ENCODE data around the gene NPAS4. TPM values are rescaled to one million over a fixed set of nuclear protein-coding genes. Genes with fewer than 3 reads are reported as not detected.
A peak's percentile ranks its signal among the peaks of the same experiment; 100 is the strongest.
"Not testable (repeated sequence)": the region's sequence is repeated elsewhere in the genome, so short reads cannot be mapped to it uniquely, and the experiment has no call there.

Gene NPAS4
- total RNA-seq, 1 donor from 2014 or later, result not detected

- Histone ChIP-seq H3K36me3 (peaks cover 4% of the 10 kb centered on the region), H3K4me1 (no peaks in the 10 kb centered on the region), H3K27me3 (peaks cover 6% of the 10 kb centered on the region), H3K9me3 (no peaks in the 10 kb centered on the region), H3K27ac (no peak overlapping the region), H3K4me3 (no peak overlapping the region)
- TF ChIP-seq CTCF (IDR thresholded peaks at IDR 0.05), result peak; percentile 80
- intact Hi-C loops (cut with DNase I), result no loop called here
- peak; percentile 93 for ATAC-seq
- DNase-seq, result peak; percentile 81
These were observed 9.3 kb downstream of the NPAS4 start for GRCh38 chr11:66429983-66430602.

DNA sequence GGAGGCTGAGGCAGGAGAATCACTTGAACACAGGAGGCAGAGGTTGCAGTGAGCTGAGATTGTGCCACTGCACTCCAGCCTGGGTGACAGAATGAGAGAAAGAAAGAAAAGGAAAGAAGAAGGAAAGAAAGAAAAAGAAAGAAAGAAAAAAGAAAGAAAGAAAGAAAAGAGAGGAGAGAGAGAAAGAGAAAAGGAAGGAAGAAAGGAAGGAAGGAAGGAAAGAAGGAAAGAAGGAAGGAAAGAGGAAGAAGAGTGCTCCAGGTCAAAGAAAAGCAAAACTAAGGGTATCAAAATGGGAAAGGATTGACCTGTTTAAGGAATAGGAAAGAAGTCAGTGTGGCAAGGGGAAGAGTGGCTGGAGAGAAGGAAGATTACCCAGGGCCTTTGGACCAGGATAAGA, 10.5 kb downstream of the NPAS4 start:
- H3K36me3 ChIP-seq, result peaks cover 16% of the 10 kb centered on the region
- H3K4me3 ChIP-seq; intact Hi-C loops (cut with DNase I); H3K27me3 ChIP-seq; H3K4me1 ChIP-seq; H3K27ac ChIP-seq; ATAC-seq; DNase-seq; H3K9me3 ChIP-seq: not testable (repeated sequence)

DNA sequence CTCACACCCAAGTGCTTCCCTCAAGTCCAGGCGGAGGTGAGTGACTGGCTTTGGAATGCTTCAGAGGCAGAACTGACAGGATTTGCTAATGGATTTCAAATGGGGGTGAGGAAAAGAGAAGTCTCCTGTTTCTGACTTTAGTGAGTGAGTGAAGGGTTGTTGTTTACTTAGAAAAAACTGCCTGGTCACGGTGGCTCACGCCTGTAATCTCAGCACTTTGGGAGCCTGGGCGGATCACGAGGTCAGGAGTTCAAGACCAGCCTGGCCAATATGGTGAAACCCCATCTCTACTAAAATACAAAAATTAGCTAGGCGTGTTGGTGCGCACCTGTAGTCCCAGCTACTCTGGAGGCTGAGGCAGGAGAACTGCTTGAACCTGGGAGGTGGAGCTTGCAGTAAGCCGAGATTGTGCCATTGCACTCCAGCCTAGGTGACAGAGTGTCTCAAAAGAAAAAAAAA, 11.1 kb downstream of the NPAS4 start:
- ATAC-seq; intact Hi-C loops (cut with DNase I); H3K4me1 ChIP-seq; DNase-seq; H3K9me3 ChIP-seq; H3K27ac ChIP-seq; H3K27me3 ChIP-seq; H3K4me3 ChIP-seq: not testable (repeated sequence)
- peaks cover 16% of the 10 kb centered on the region for H3K36me3 ChIP-seq

DNA sequence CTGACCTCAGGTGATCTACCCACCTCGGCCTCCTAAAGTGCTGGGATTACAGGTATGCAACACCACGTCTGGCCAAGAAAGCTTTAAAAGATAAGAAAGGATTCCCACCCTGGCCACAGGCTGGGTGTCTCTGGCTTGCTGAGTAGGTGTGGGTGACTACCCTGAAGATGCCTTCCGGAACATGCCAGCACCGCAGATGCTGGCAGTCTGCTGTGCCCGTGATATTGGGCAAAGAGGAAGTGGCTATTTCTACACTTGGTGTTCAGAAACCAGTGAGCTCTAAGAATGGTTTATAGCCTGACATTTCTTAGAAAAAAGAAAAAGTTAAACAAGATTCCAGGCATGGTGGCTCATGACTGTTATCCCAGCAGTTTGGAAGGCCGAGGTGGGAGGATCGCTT, 11.8 kb downstream of the NPAS4 start:
- Histone ChIP-seq H3K4me3 (no peak overlapping the region), H3K27me3 (no peaks in the 10 kb centered on the region), H3K9me3 (no peaks in the 10 kb centered on the region), H3K4me1 (no peaks in the 10 kb centered on the region), H3K36me3 (peaks cover 16% of the 10 kb centered on the region), H3K27ac (no peak overlapping the region)
- TF ChIP-seq CTCF (IDR thresholded peaks at IDR 0.05), result no peak
- ATAC-seq (peak; percentile 75), DNase-seq (no peak)
- intact Hi-C loops (cut with DNase I), result no loop called here

DNA sequence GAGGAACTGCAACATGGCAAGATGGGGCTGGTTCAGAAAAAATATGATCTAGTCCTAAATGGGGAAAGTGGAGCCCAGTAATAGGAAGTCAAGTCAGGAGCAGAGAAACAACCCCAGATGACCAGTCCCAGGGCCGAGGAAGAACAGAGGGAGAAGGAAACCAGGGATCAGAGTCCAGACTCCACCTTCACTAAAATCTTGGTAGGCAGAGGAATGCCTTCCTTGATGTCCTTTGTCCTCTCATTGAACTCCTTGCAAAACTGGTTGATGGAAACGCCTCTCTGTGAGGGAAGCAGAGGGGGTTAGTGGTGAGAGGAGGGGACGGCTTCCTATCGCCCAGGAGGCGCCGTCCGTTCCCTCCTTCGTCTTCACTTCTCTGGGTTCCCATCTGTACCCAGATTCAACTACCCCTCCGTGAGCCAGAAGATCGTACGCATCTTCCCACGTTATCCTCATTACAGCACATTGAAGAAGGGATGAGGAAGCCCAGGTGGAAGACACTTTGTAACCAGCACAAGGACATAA, 17.2 kb downstream of the NPAS4 start:
- DNase-seq, result no peak

GRCh38 chr11:66438504-66439466, 17.9 kb downstream of the NPAS4 start, which contains the start of gene MRPL11:
Gene MRPL11, minus strand, starts transcription at chr11:66438848. Its CDS starts 94 bp downstream, at chr11:66438754.
- Histone ChIP-seq H3K4me1 (peaks cover 7% of the 10 kb centered on the region), H3K9me3 (peaks cover 7% of the 10 kb centered on the region), H3K36me3 (peaks cover 16% of the 10 kb centered on the region), H3K27ac (peak within 1 kb of the TSS; percentile 84), H3K27me3 (no peaks in the 10 kb centered on the region), H3K4me3 (peak within 1 kb of the TSS; percentile 100)
- ATAC-seq (peak; percentile 100), DNase-seq (peak; percentile 92)
- TF ChIP-seq CTCF (IDR thresholded peaks at IDR 0.05), result peak; percentile 72
- intact Hi-C loops (cut with DNase I), result no loop called here

More for the DNA sequence above, 17.2 kb downstream of the NPAS4 start:
- peak overlapping the region; percentile 100 for H3K4me3 ChIP-seq
- H3K9me3 ChIP-seq, result no peaks in the 10 kb centered on the region
- peaks cover 16% of the 10 kb centered on the region for H3K36me3 ChIP-seq
- peaks cover 7% of the 10 kb centered on the region for H3K4me1 ChIP-seq
- ATAC-seq, result no peak
- peak overlapping the region; percentile 84 for H3K27ac ChIP-seq
- no peaks in the 10 kb centered on the region for H3K27me3 ChIP-seq
- TF ChIP-seq CTCF (IDR thresholded peaks at IDR 0.05), result no peak
- intact Hi-C loops (cut with DNase I), result no loop called here

GRCh38 chr11:66440101-66440939, 19.5 kb downstream of the NPAS4 start:
- ATAC-seq; intact Hi-C loops (cut with DNase I); DNase-seq: not testable (repeated sequence)

DNA sequence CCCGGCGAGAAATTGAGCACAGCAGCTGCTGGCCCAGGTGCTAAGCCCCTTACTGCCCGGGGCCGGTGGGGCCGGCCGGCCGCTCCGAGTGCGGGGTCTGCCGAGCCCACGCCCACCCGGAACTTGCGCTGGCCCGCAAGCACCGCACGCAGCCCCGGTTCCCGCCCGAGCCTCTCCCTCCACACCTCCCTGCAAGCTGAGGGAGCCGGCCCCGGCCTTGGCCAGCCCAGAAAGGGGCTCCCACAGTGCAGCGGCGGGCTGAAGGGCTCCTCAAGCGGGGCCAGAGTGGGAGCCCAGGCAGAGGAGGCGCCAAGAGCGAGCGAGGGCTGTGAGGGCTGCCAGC, 20.1 kb downstream of the NPAS4 start:
- intact Hi-C loops (cut with DNase I); H3K9me3 ChIP-seq; H3K4me1 ChIP-seq; H3K4me3 ChIP-seq; H3K27me3 ChIP-seq; H3K36me3 ChIP-seq; H3K27ac ChIP-seq; DNase-seq; ATAC-seq: not testable (repeated sequence)

More at GRCh38 chr11:66440101-66440939, 19.5 kb downstream of the NPAS4 start:
- H3K36me3 ChIP-seq, result peaks cover 10% of the 10 kb centered on the region
- H3K27ac ChIP-seq, H3K9me3 ChIP-seq, H3K4me3 ChIP-seq, H3K27me3 ChIP-seq, H3K4me1 ChIP-seq: not testable (repeated sequence)
